NCI-H1436 treated with DMSO at 0.1 percent for 48 hours (cell line): ENCODE results near the gene NES.

Experiments
- DNase-seq: peaks from one replicate; lab custom pipeline; 2025; lab: John Stamatoyannopoulos, UW

NES gene

GRCh38 chr1:156662005-156662799 lies 15.0 kb downstream of the NES start:
- no peak for DNase-seq

- DNase-seq = no peak
Observed at GRCh38 chr1:156660752-156661112, 16.5 kb downstream of the NES start.

GRCh38 chr1:156659988-156660751 lies 17.0 kb downstream of the NES start:
- DNase-seq = peak; percentile 56

GRCh38 chr1:156659661-156659987 lies 17.6 kb downstream of the NES start:
- no peak for DNase-seq

- DNase-seq = no peak
Observed at GRCh38 chr1:156658945-156659574, 18.1 kb downstream of the NES start.

GRCh38 chr1:156658496-156658895 lies 18.7 kb downstream of the NES start:
- no peak for DNase-seq

- DNase-seq = no peak
Observed at GRCh38 chr1:156657741-156658319, 19.4 kb downstream of the NES start.

- DNase-seq = no peak
Observed at GRCh38 chr1:156656806-156657740, 20.1 kb downstream of the NES start.

GRCh38 chr1:156655904-156656516 lies 21.2 kb downstream of the NES start:
- no peak for DNase-seq

GRCh38 chr1:156655151-156655903 lies 21.9 kb downstream of the NES start:
- DNase-seq = no peak

GRCh38 chr1:156654700-156655099 lies 22.5 kb downstream of the NES start:
- DNase-seq = no peak

GRCh38 chr1:156652992-156653355 lies 24.2 kb downstream of the NES start:
- DNase-seq = no peak

GRCh38 chr1:156652131-156652991 lies 24.8 kb downstream of the NES start:
- no peak for DNase-seq

GRCh38 chr1:156648951-156649350 lies 28.3 kb downstream of the NES start:
- DNase-seq = no peak

- DNase-seq = no peak
Observed at GRCh38 chr1:156648496-156648895, 28.7 kb downstream of the NES start.

- DNase-seq = no peak
Observed at GRCh38 chr1:156647351-156647750, 29.9 kb downstream of the NES start.

GRCh38 chr1:156646738-156647211 lies 30.4 kb downstream of the NES start:
- no peak for DNase-seq

GRCh38 chr1:156645666-156646065 lies 31.5 kb downstream of the NES start:
- no peak for DNase-seq

- DNase-seq = no peak
Observed at GRCh38 chr1:156645056-156645455, 32.2 kb downstream of the NES start.
